Activated T-cell treated with anti-CD3 and anti-CD28 coated beads, Interleukin-2, amount 50 U/mL, for 24 hours (primary cell): ENCODE results near the gene SUFU.
A peak's percentile ranks its signal among the peaks of the same experiment; 100 is the strongest.

Experiments used
- DNase-seq: peaks from one replicate; pipeline ENCODE4 v3.0.0-alpha.2; 2020
- H3K27ac Mint-ChIP-seq: 2 replicates; pipeline ENCODE4 v1.8.0; 2020; ENCODE audit warnings: mild to moderate bottlenecking, mixed read lengths
- H3K27me3 Mint-ChIP-seq: 2 replicates; pipeline ENCODE4 v1.8.0; 2020; ENCODE audit warnings: mixed read lengths
- H3K36me3 Mint-ChIP-seq: 2 replicates; pipeline ENCODE4 v1.8.0; 2020; ENCODE audit warnings: low read depth, mixed read lengths
- H3K4me1 Mint-ChIP-seq: 2 replicates; pipeline ENCODE4 v1.8.0; 2020; ENCODE audit warnings: low read depth, mixed read lengths
- H3K4me3 Mint-ChIP-seq: 2 replicates; pipeline ENCODE4 v1.8.0; 2020; ENCODE audit warnings: mild to moderate bottlenecking, moderate library complexity, mixed read lengths
- H3K9me3 Mint-ChIP-seq: 2 replicates; pipeline ENCODE4 v1.8.0; 2020; ENCODE audit warnings: mixed read lengths

SUFU gene

GRCh38 chr10:102580230-102580629 is 76.5 kb downstream of the SUFU start:
- no peak for DNase-seq
- H3K27ac Mint-ChIP-seq = peak overlapping the region; percentile 42

GRCh38 chr10:102581401-102581800 is 77.6 kb downstream of the SUFU start:
- H3K9me3 Mint-ChIP-seq = no peaks in the 10 kb centered on the region

More at GRCh38 chr10:102580230-102580629, 76.5 kb downstream of the SUFU start:
- peaks cover 18% of the 10 kb centered on the region for H3K4me1 Mint-ChIP-seq
- H3K27me3 Mint-ChIP-seq = no peaks in the 10 kb centered on the region
- H3K4me3 Mint-ChIP-seq = no peak overlapping the region
- no peaks in the 10 kb centered on the region for H3K9me3 Mint-ChIP-seq
- H3K36me3 Mint-ChIP-seq = no peaks in the 10 kb centered on the region

GRCh38 chr10:102581981-102582580 is 78.3 kb downstream of the SUFU start:
- Mint-ChIP-seq H3K27ac (peak overlapping the region; percentile 41), H3K4me3 (no peak overlapping the region), H3K9me3 (no peaks in the 10 kb centered on the region), H3K4me1 (peaks cover 18% of the 10 kb centered on the region), H3K27me3 (no peaks in the 10 kb centered on the region), H3K36me3 (no peaks in the 10 kb centered on the region)
- DNase-seq = no peak

More at GRCh38 chr10:102581401-102581800, 77.6 kb downstream of the SUFU start:
- Mint-ChIP-seq H3K27ac (peak overlapping the region; percentile 41), H3K36me3 (no peaks in the 10 kb centered on the region), H3K4me1 (peaks cover 18% of the 10 kb centered on the region), H3K4me3 (no peak overlapping the region), H3K27me3 (no peaks in the 10 kb centered on the region)
- DNase-seq = no peak

GRCh38 chr10:102583435-102584417 is 80.0 kb downstream of the SUFU start:
- Mint-ChIP-seq H3K9me3 (no peaks in the 10 kb centered on the region), H3K27me3 (no peaks in the 10 kb centered on the region), H3K4me1 (peaks cover 15% of the 10 kb centered on the region), H3K27ac (peak overlapping the region; percentile 8), H3K36me3 (no peaks in the 10 kb centered on the region), H3K4me3 (no peak overlapping the region)
- DNase-seq = peak; percentile 85

- Mint-ChIP-seq H3K4me1 (peaks cover 6% of the 10 kb centered on the region), H3K27me3 (no peaks in the 10 kb centered on the region), H3K27ac (no peak overlapping the region), H3K9me3 (no peaks in the 10 kb centered on the region), H3K4me3 (no peak overlapping the region), H3K36me3 (no peaks in the 10 kb centered on the region)
- DNase-seq = no peak
Observed at GRCh38 chr10:102585026-102585425, 81.3 kb downstream of the SUFU start.

- H3K27ac Mint-ChIP-seq = no peak overlapping the region
- no peak overlapping the region for H3K4me3 Mint-ChIP-seq
- H3K4me1 Mint-ChIP-seq = peaks cover 3% of the 10 kb centered on the region
- H3K27me3 Mint-ChIP-seq = no peaks in the 10 kb centered on the region
- no peaks in the 10 kb centered on the region for H3K9me3 Mint-ChIP-seq
- DNase-seq = no peak
- H3K36me3 Mint-ChIP-seq = no peaks in the 10 kb centered on the region
Observed at GRCh38 chr10:102586858-102587257, 83.1 kb downstream of the SUFU start.

- Mint-ChIP-seq H3K27ac (no peak overlapping the region), H3K4me1 (peaks cover 1% of the 10 kb centered on the region), H3K9me3 (no peaks in the 10 kb centered on the region), H3K4me3 (no peak overlapping the region), H3K27me3 (no peaks in the 10 kb centered on the region), H3K36me3 (peaks cover 2% of the 10 kb centered on the region)
- DNase-seq = no peak
Observed at GRCh38 chr10:102588875-102589274, 85.1 kb downstream of the SUFU start.

- H3K9me3 Mint-ChIP-seq = no peaks in the 10 kb centered on the region
- H3K4me3 Mint-ChIP-seq = no peak overlapping the region
- H3K36me3 Mint-ChIP-seq = peaks cover 24% of the 10 kb centered on the region
- DNase-seq = no peak
- no peaks in the 10 kb centered on the region for H3K4me1 Mint-ChIP-seq
- H3K27ac Mint-ChIP-seq = no peak overlapping the region
- H3K27me3 Mint-ChIP-seq = no peaks in the 10 kb centered on the region
Observed at GRCh38 chr10:102593074-102593803, 89.5 kb downstream of the SUFU start.

- Mint-ChIP-seq H3K27me3 (no peaks in the 10 kb centered on the region), H3K36me3 (peaks cover 29% of the 10 kb centered on the region), H3K4me1 (no peaks in the 10 kb centered on the region), H3K27ac (no peak overlapping the region), H3K4me3 (no peak overlapping the region), H3K9me3 (no peaks in the 10 kb centered on the region)
- no peak for DNase-seq
Observed at GRCh38 chr10:102593804-102594079, 90.0 kb downstream of the SUFU start.

- Mint-ChIP-seq H3K27me3 (no peaks in the 10 kb centered on the region), H3K9me3 (no peaks in the 10 kb centered on the region), H3K4me1 (no peaks in the 10 kb centered on the region), H3K36me3 (peaks cover 42% of the 10 kb centered on the region), H3K27ac (no peak overlapping the region), H3K4me3 (no peak overlapping the region)
- DNase-seq = no peak
Observed at GRCh38 chr10:102595293-102595692, 91.5 kb downstream of the SUFU start.

- Mint-ChIP-seq H3K36me3 (peaks cover 45% of the 10 kb centered on the region), H3K4me1 (no peaks in the 10 kb centered on the region), H3K27me3 (no peaks in the 10 kb centered on the region), H3K4me3 (no peak overlapping the region), H3K27ac (no peak overlapping the region), H3K9me3 (no peaks in the 10 kb centered on the region)
- no peak for DNase-seq
Observed at GRCh38 chr10:102595897-102596296, 92.1 kb downstream of the SUFU start.

GRCh38 chr10:102596506-102596971 is 92.8 kb downstream of the SUFU start:
- no peak for DNase-seq
- H3K27ac Mint-ChIP-seq = no peak overlapping the region
- H3K27me3 Mint-ChIP-seq = no peaks in the 10 kb centered on the region
- no peak overlapping the region for H3K4me3 Mint-ChIP-seq
- H3K9me3 Mint-ChIP-seq = no peaks in the 10 kb centered on the region
- no peaks in the 10 kb centered on the region for H3K4me1 Mint-ChIP-seq
- H3K36me3 Mint-ChIP-seq = peaks cover 45% of the 10 kb centered on the region

- DNase-seq = no peak
- Mint-ChIP-seq H3K36me3 (peaks cover 47% of the 10 kb centered on the region), H3K27ac (no peak overlapping the region), H3K4me1 (no peaks in the 10 kb centered on the region), H3K4me3 (no peak overlapping the region), H3K27me3 (no peaks in the 10 kb centered on the region), H3K9me3 (no peaks in the 10 kb centered on the region)
Observed at GRCh38 chr10:102597131-102597991, 93.6 kb downstream of the SUFU start.

- H3K4me1 Mint-ChIP-seq = no peaks in the 10 kb centered on the region
- peaks cover 49% of the 10 kb centered on the region for H3K36me3 Mint-ChIP-seq
- H3K9me3 Mint-ChIP-seq = no peaks in the 10 kb centered on the region
- no peaks in the 10 kb centered on the region for H3K27me3 Mint-ChIP-seq
- DNase-seq = no peak
- no peak overlapping the region for H3K27ac Mint-ChIP-seq
- no peak overlapping the region for H3K4me3 Mint-ChIP-seq
Observed at GRCh38 chr10:102598243-102598642, 94.5 kb downstream of the SUFU start.
